SK-N-SH (cell line): Measurements from ENCODE around the gene GGACT. TPM values are rescaled to one million over a fixed set of nuclear protein-coding genes. Genes with fewer than 3 reads are reported as not detected.

ENCODE experiments used
- CTCF ChIA-PET: fragments of 300-600, 350-600 bp; formaldehyde crosslinking; extraction: SDS; loops from one replicate; lab custom pipeline; 2021; lab: Yijun Ruan, JAX
- POLR2A ChIA-PET: fragments of 350-600 bp; sonication (Branson Sonifier 250); formaldehyde crosslinking; extraction: SDS; loops from one replicate; lab custom pipeline; 2020; ENCODE audit warnings: antibody characterized with exemption, inconsistent platforms; lab: Yijun Ruan, JAX
- DNase-seq: peaks from one replicate; pipeline ENCODE4 v3.0.0; 2012
- H2AFZ ChIP-seq: fragments of 200-600 bp; sonication (generic); 2 replicates; pipeline ENCODE4 v1.8.1; 2016; ENCODE audit warnings: antibody characterized with exemption, mild to moderate bottlenecking, low read depth
- H3F3A ChIP-seq: fragments of 200-600 bp; sonication (generic); replicated peaks from 2 replicates; pipeline ENCODE3; 2016; ENCODE audit warnings: antibody characterized with exemption, mild to moderate bottlenecking; ENCODE audit not compliant: insufficient read depth
- H3K27ac ChIP-seq, 2 experiments: fragments of 200-500 bp in 1 of 2; fragments of 200-600 bp in 1 of 2; sonication (Bioruptor generic) in 1 of 2; sonication (generic), shearing (Covaris generic) in 1 of 2; 2 replicates each; pipeline versions ENCODE4 v1.5.1 to v1.6.1; 2014 to 2016; ENCODE audit warnings: low read depth in 2 of 2, inconsistent platforms in 1 of 2, low read length in 1 of 2, mild to moderate bottlenecking in 1 of 2, mixed read lengths in 1 of 2
- H3K27me3 ChIP-seq: fragments of 200-600 bp; sonication (generic), shearing (Covaris generic); 2 replicates; pipeline ENCODE4 v1.6.1; 2016; ENCODE audit warnings: mixed run types; ENCODE audit not compliant: insufficient read depth
- H3K36me3 ChIP-seq, 2 experiments: fragments of 200-500 bp in 1 of 2; fragments of 200-600 bp in 1 of 2; sonication (Bioruptor generic) in 1 of 2; sonication (generic) in 1 of 2; replicated peaks in 1 of 2; 2 replicates each; pipeline versions ENCODE3 to v1.5.1; 2014 to 2016; ENCODE audit warnings: low read length in 1 of 2, mild to moderate bottlenecking in 1 of 2; ENCODE audit not compliant: insufficient read depth in 2 of 2, control insufficient read depth in 1 of 2
- H3K4me1 ChIP-seq, 2 experiments: fragments of 200-500 bp in 1 of 2; fragments of 200-600 bp in 1 of 2; sonication (Bioruptor generic) in 1 of 2; sonication (generic), shearing (Covaris generic) in 1 of 2; 2 replicates each; pipeline versions ENCODE4 v1.5.1 to v1.6.1; 2014 to 2016; ENCODE audit warnings: low read depth in 1 of 2, low read length in 1 of 2, mixed run types in 1 of 2; ENCODE audit not compliant: insufficient read depth in 2 of 2, control insufficient read depth in 1 of 2
- H3K4me2 ChIP-seq: fragments of 200-600 bp; sonication (generic), shearing (Covaris generic); 2 replicates; pipeline ENCODE4 v1.6.1; 2017; ENCODE audit warnings: mixed run types
- H3K4me3 ChIP-seq, 2 experiments: fragments of 200-500 bp in 1 of 2; fragments of 200-600 bp in 1 of 2; sonication (Bioruptor generic) in 1 of 2; sonication (generic), shearing (Covaris generic) in 1 of 2; 2 replicates each; pipeline versions ENCODE4 v1.5.1 to v1.8.1; 2014 to 2016; ENCODE audit warnings: low read depth in 2 of 2, inconsistent platforms in 1 of 2, low read length in 1 of 2, mild to moderate bottlenecking in 1 of 2, mixed read lengths in 1 of 2, moderate library complexity in 1 of 2
- H3K79me2 ChIP-seq: fragments of 200-600 bp; sonication (generic); 2 replicates; pipeline ENCODE4 v1.8.1; 2017; ENCODE audit warnings: mild to moderate bottlenecking; ENCODE audit not compliant: insufficient read depth
- H3K9ac ChIP-seq: fragments of 200-600 bp; sonication (generic); 2 replicates; pipeline ENCODE4 v1.6.1; 2017; ENCODE audit warnings: mixed run types
- H3K9me2 ChIP-seq: fragments of 200-600 bp; sonication (generic); 2 replicates; pipeline ENCODE4 v1.6.1; 2017; ENCODE audit warnings: mixed run types
- H3K9me3 ChIP-seq: fragments of 200-600 bp; sonication (generic); 2 replicates; pipeline ENCODE4 v1.6.1; 2017; ENCODE audit warnings: mixed run types, mild to moderate bottlenecking, moderate library complexity
- H4K20me1 ChIP-seq: fragments of 200-600 bp; sonication (generic); 2 replicates; pipeline ENCODE4 v1.6.1; 2017; ENCODE audit warnings: mild to moderate bottlenecking, mixed run types; ENCODE audit not compliant: insufficient read depth
- CTCF ChIP-seq: fragments of 200-600 bp; sonication (generic); IDR thresholded peaks from 2 replicates; pipeline ENCODE4 v1.6.1; 2017; ENCODE audit warnings: antibody characterized with exemption, mild to moderate bottlenecking, moderate library complexity
- ELF1 ChIP-seq: IDR thresholded peaks from 2 replicates; pipeline ENCODE4 v1.4.0; 2012
- FOSL2 ChIP-seq: IDR thresholded peaks from 2 replicates; pipeline ENCODE4 v1.4.0; 2012; ENCODE audit warnings: low read depth, mild to moderate bottlenecking, moderate library complexity, borderline replicate concordance
- FOXJ3 ChIP-seq: sonication (generic); formaldehyde crosslinking; IDR thresholded peaks from 2 replicates; pipeline ENCODE4 v1.5.1; 2020; ENCODE audit warnings: mild to moderate bottlenecking, missing genetic modification reagents
- FOXM1 ChIP-seq: IDR thresholded peaks from 2 replicates; pipeline ENCODE4 v1.4.0; 2012; ENCODE audit warnings: low read depth, mild to moderate bottlenecking
- GABPA ChIP-seq: IDR thresholded peaks from 2 replicates; pipeline ENCODE4 v1.4.0; 2012; ENCODE audit warnings: low read depth, mild to moderate bottlenecking
- MAX ChIP-seq: IDR thresholded peaks from 2 replicates; pipeline ENCODE4 v1.4.0; 2012; ENCODE audit warnings: low read depth
- NRF1 ChIP-seq: IDR thresholded peaks from 2 replicates; pipeline ENCODE4 v1.6.1; 2012; ENCODE audit warnings: low read depth, mild to moderate bottlenecking, low read length
- POLR2AphosphoS5 ChIP-seq: IDR thresholded peaks from 2 replicates; pipeline ENCODE4 v1.6.1; 2012; ENCODE audit warnings: low read depth, low read length
- RFX5 ChIP-seq: IDR thresholded peaks from 2 replicates; pipeline ENCODE4 v1.6.1; 2012; ENCODE audit warnings: mild to moderate bottlenecking, improper control_type of control experiment, low read length
- SIN3A ChIP-seq: IDR thresholded peaks from 2 replicates; pipeline ENCODE4 v1.6.1; 2012; ENCODE audit warnings: low read depth, mild to moderate bottlenecking, low read length, moderate library complexity, borderline replicate concordance
- SMC3 ChIP-seq: IDR thresholded peaks from 2 replicates; pipeline ENCODE4 v1.6.1; 2012; ENCODE audit warnings: low read depth, low read length, improper control_type of control experiment
- TEAD4 ChIP-seq: IDR thresholded peaks from 2 replicates; pipeline ENCODE4 v1.4.0; 2012; ENCODE audit warnings: mild to moderate bottlenecking, borderline replicate concordance; ENCODE audit not compliant: insufficient read depth
- USF2 ChIP-seq: fragments of 150-350 bp; IDR thresholded peaks from 2 replicates; pipeline ENCODE4 v1.6.1; 2017; ENCODE audit warnings: antibody characterized with exemption, low read length, low read depth, borderline replicate concordance
- WGBS: methylation state at CpG from one replicate; pipeline ENCODE4 v1.1.6; 2017; ENCODE audit warnings: low lambda C conversion rate; 5-methylcytosine and 5-hydroxymethylcytosine counted together
- polyA plus RNA-seq, 3 experiments: library from polyadenylated mRNA; depleted of rRNA; stranded (reverse); fragments of >200 nt; gene quantifications; 2 replicates each; pipeline ENCODE4 v1.2.3, GENCODE V29; 2012
- TF ChIP-seq, protein P1 (sequence below): IDR thresholded peaks from 2 replicates; pipeline ENCODE4; 2012
- TF ChIP-seq, protein P2 (sequence below): IDR thresholded peaks from 2 replicates; pipeline ENCODE4 v1.4.0; 2012; ENCODE audit warnings: low read depth, borderline replicate concordance
- TF ChIP-seq, protein P3 (sequence below): IDR thresholded peaks from 2 replicates; pipeline ENCODE4 v1.6.1; 2012; ENCODE audit warnings: mild to moderate bottlenecking, low read depth, low read length, moderate library complexity

The GGACT gene
- polyA plus RNA-seq, 1 of the 3 experiments (the other 2 are of a cell fraction), result 7.1 TPM

DNA sequence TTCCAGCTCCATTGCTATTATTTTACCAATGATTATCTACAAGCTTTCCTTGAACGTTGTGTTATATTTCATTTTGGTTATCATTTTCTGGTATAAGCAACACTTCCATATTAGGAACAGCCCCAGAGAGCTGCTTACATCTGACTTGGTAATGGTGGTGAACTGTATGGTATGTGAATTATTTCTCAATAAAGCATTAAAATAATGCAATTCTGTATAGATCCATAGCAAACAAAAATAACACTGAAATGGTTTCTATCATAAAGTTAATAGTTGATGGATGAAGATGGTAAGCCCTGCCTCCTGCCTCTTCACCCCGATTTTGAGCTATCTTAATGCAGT is 27.5 kb downstream of the GGACT start:
- Histone ChIP-seq H3K9ac (no peak overlapping the region), H3K4me2 (no peak overlapping the region), H3K79me2 (no peaks in the 10 kb centered on the region), H3F3A (no peaks in the 10 kb centered on the region), H3K9me3 (no peaks in the 10 kb centered on the region), H3K27ac (no peak overlapping the region), H3K9me2 (no peaks in the 10 kb centered on the region), H3K4me3 (no peak overlapping the region), H4K20me1 (no peaks in the 10 kb centered on the region), H3K4me1 (no peaks in the 10 kb centered on the region; a peak in 1 of 4 replicates), H3K36me3 (no peaks in the 10 kb centered on the region), H3K27me3 (no peaks in the 10 kb centered on the region), H2AFZ (no peak overlapping the region)
- CTCF ChIA-PET, result interaction anchor here (1.3 to 2.7 kb wide), 6 partner anchors 10 to 567 kb away, joined by 3 to 10 read pairs (median 4); no protein-coding TSS in a partner anchor
- TF ChIP-seq SIN3A (no peak), TEAD4 (no peak), USF2 (no peak), CTCF (no peak), POLR2AphosphoS5 (no peak), FOXM1 (no peak), FOSL2 (no peak), GABPA (no peak), FOXJ3 (CRISPR knock-in tag) (no peak), RFX5 (no peak), SMC3 (no peak), NRF1 (no peak), ELF1 (no peak), MAX (no peak)
- TF ChIP-seq, protein P1, sequence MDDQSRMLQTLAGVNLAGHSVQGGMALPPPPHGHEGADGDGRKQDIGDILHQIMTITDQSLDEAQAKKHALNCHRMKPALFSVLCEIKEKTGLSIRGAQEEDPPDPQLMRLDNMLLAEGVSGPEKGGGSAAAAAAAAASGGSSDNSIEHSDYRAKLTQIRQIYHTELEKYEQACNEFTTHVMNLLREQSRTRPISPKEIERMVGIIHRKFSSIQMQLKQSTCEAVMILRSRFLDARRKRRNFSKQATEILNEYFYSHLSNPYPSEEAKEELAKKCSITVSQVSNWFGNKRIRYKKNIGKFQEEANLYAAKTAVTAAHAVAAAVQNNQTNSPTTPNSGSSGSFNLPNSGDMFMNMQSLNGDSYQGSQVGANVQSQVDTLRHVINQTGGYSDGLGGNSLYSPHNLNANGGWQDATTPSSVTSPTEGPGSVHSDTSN, result no peak
- TF ChIP-seq, protein P2, sequence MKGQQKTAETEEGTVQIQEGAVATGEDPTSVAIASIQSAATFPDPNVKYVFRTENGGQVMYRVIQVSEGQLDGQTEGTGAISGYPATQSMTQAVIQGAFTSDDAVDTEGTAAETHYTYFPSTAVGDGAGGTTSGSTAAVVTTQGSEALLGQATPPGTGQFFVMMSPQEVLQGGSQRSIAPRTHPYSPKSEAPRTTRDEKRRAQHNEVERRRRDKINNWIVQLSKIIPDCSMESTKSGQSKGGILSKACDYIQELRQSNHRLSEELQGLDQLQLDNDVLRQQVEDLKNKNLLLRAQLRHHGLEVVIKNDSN, result no peak
- TF ChIP-seq, protein P3, sequence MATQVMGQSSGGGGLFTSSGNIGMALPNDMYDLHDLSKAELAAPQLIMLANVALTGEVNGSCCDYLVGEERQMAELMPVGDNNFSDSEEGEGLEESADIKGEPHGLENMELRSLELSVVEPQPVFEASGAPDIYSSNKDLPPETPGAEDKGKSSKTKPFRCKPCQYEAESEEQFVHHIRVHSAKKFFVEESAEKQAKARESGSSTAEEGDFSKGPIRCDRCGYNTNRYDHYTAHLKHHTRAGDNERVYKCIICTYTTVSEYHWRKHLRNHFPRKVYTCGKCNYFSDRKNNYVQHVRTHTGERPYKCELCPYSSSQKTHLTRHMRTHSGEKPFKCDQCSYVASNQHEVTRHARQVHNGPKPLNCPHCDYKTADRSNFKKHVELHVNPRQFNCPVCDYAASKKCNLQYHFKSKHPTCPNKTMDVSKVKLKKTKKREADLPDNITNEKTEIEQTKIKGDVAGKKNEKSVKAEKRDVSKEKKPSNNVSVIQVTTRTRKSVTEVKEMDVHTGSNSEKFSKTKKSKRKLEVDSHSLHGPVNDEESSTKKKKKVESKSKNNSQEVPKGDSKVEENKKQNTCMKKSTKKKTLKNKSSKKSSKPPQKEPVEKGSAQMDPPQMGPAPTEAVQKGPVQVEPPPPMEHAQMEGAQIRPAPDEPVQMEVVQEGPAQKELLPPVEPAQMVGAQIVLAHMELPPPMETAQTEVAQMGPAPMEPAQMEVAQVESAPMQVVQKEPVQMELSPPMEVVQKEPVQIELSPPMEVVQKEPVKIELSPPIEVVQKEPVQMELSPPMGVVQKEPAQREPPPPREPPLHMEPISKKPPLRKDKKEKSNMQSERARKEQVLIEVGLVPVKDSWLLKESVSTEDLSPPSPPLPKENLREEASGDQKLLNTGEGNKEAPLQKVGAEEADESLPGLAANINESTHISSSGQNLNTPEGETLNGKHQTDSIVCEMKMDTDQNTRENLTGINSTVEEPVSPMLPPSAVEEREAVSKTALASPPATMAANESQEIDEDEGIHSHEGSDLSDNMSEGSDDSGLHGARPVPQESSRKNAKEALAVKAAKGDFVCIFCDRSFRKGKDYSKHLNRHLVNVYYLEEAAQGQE, result no peak
- DNase-seq, result no peak
- 54% methylated on average over 2 of the region's 2 CpGs for WGBS
- POLR2A ChIA-PET, result no interaction called here
